HG03280 (cell line): ENCODE results near the gene MYL11.

Experiments
- ATAC-seq: cut with Tn5 transposase; IDR thresholded peaks from one replicate; pipeline ENCODE4 v1.9.1; 2021; ENCODE audit warnings: mild to moderate bottlenecking, moderate library complexity; ENCODE audit not compliant: unreplicated experiment

MYL11 gene

GRCh38 chr16:30353438-30354129 lies 21.0 kb upstream of the MYL11 start:
- ATAC-seq: no peak

- no peak for ATAC-seq
Observed at GRCh38 chr16:30354423-30355143, 20.0 kb upstream of the MYL11 start.

- peak; percentile 66 for ATAC-seq
Observed at GRCh38 chr16:30355144-30355953, 19.3 kb upstream of the MYL11 start, which contains the start of gene CD2BP2. Gene CD2BP2, minus strand, starts transcription at chr16:30355308. Its CDS starts 627 bp downstream, at chr16:30354681.

- ATAC-seq: no peak
Observed at GRCh38 chr16:30355954-30356308, 18.7 kb upstream of the MYL11 start.

GRCh38 chr16:30356401-30357084 lies 18.1 kb upstream of the MYL11 start:
- no peak for ATAC-seq

GRCh38 chr16:30357085-30357714 lies 17.4 kb upstream of the MYL11 start:
- ATAC-seq: no peak

GRCh38 chr16:30357715-30358576 lies 16.7 kb upstream of the MYL11 start:
- ATAC-seq: no peak

GRCh38 chr16:30358577-30358936 lies 16.0 kb upstream of the MYL11 start:
- ATAC-seq: no peak

- ATAC-seq: no peak
Observed at GRCh38 chr16:30358990-30359870, 15.4 kb upstream of the MYL11 start.

- no peak for ATAC-seq
Observed at GRCh38 chr16:30359871-30360170, 14.8 kb upstream of the MYL11 start.

GRCh38 chr16:30361180-30361579 lies 13.4 kb upstream of the MYL11 start:
- no peak for ATAC-seq

GRCh38 chr16:30365200-30365599 lies 9.4 kb upstream of the MYL11 start:
- no peak for ATAC-seq

- ATAC-seq: no peak
Observed at GRCh38 chr16:30366511-30366910, 8.1 kb upstream of the MYL11 start.

GRCh38 chr16:30367349-30368009 lies 7.1 kb upstream of the MYL11 start:
- ATAC-seq: no peak

GRCh38 chr16:30368122-30368791 lies 6.3 kb upstream of the MYL11 start:
- no peak for ATAC-seq

- no peak for ATAC-seq
Observed at GRCh38 chr16:30368792-30369090, 5.9 kb upstream of the MYL11 start.

GRCh38 chr16:30369091-30369937 lies 5.3 kb upstream of the MYL11 start:
- ATAC-seq: no peak
